Esophagus squamous epithelium (tissue), 5 donors: ENCODE data around the gene SMTNL2. TPM values are rescaled to one million over a fixed set of nuclear protein-coding genes. Genes with fewer than 3 reads are reported as not detected.

ENCODE experiments used
- DNase-seq: peaks from one replicate; lab custom pipeline; 2025; lab: John Stamatoyannopoulos, UW
- H3K27ac ChIP-seq, 4 donors: fragments of 200-600 bp; sonication (generic); one replicate each; pipeline ENCODE4 v1.5.1; 2016 to 2019; ENCODE audit warnings: mild to moderate bottlenecking in 1 of 4
- H3K27me3 ChIP-seq, 4 donors: fragments of 200-600 bp; sonication (generic); 1 replicate in 3 of 4; 2 replicates in 1 of 4; pipeline versions ENCODE4 v1.5.1 to v1.6.0; 2017 to 2021; ENCODE audit warnings: antibody characterized with exemption in 1 of 4
- H3K36me3 ChIP-seq, 3 donors: fragments of 200-600 bp; sonication (generic); one replicate each; pipeline ENCODE4 v1.5.1; 2016 to 2019
- H3K4me1 ChIP-seq, 3 donors: fragments of 200-600 bp; sonication (generic); one replicate each; pipeline ENCODE4 v1.5.1; 2017 to 2019
- H3K4me3 ChIP-seq, 4 donors: fragments of 200-600 bp; sonication (generic); 1 replicate in 3 of 4; 2 replicates in 1 of 4; pipeline ENCODE4 v1.5.1; 2016 to 2019; ENCODE audit warnings: mild to moderate bottlenecking in 2 of 4, moderate library complexity in 1 of 4
- H3K9me3 ChIP-seq, 3 donors: fragments of 200-600 bp; sonication (generic); one replicate each; pipeline ENCODE4 v1.5.1; 2016 to 2019
- CTCF ChIP-seq, 6 experiments: fragments of 450-650 bp in 4 of 6; fragments of 200-600 bp in 2 of 6; sonication (generic) in 2 of 6; IDR thresholded peaks; one replicate each; pipeline ENCODE4 v1.5.1; 2016 to 2019; ENCODE audit warnings: antibody characterized with exemption in 6 of 6, mild to moderate bottlenecking in 4 of 6, moderate library complexity in 4 of 6
- POLR2A ChIP-seq, 4 donors: fragments of 450-650 bp; IDR thresholded peaks; one replicate each; pipeline ENCODE4 v1.6.1; 2017; ENCODE audit warnings: antibody characterized with exemption in 4 of 4, mild to moderate bottlenecking in 4 of 4, moderate library complexity in 3 of 4
- WGBS, 2 donors: methylation state at CpG; one replicate each; pipeline ENCODE4 v1.1.5; 2018; 5-methylcytosine and 5-hydroxymethylcytosine counted together
- intact Hi-C: fragments of 100-400 bp; cut with DNase I; formaldehyde crosslinking; loops from one replicate; pipeline ENCODE4 v1.15.0; 2022
- small RNA-seq, 4 donors: library from RNA; depleted of rRNA; stranded (forward); fragments of <200 nt; gene quantifications; one replicate each; pipeline ENCODE3, GENCODE V24; 2016
- total RNA-seq, 4 donors: library from RNA; depleted of rRNA; stranded (reverse); fragments of >200 nt; gene quantifications; one replicate each; pipeline ENCODE4 v1.1.0, GENCODE V29; 2016
- donor health status: DM: yes; HTN: yes; CAD: no.

SMTNL2 gene
- total RNA-seq, 4 donors from 2014 or later = 0.41 to 0.76 (median 0.69) TPM

DNA sequence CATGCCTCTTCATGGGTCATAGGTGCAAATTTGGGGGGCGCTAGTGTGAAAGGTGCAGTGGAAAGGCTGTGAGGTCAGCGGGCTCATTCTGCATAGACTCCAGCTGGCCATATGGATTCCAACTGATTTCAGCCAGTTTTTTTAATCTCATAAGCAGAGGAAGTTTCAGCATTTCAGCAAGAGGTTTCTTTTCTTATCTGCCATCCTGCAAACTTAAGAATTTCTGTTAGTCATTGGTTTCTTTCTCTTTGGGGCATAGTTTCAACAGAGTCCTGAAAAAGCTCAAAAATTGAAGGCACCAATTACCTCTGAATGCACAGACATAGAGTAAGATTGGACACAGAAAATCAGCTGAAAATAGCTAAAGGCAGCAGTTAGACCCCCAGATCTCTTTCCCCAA lies 73.3 kb downstream of the SMTNL2 start:
- no peak for DNase-seq
- intact Hi-C loops = no loop called here
- H3K36me3 ChIP-seq = no peaks in the 10 kb centered on the region
- H3K27ac ChIP-seq = no peak overlapping the region
- H3K4me3 ChIP-seq = no peak overlapping the region
- no peaks in the 10 kb centered on the region for H3K9me3 ChIP-seq
- H3K4me1 ChIP-seq = no peaks in the 10 kb centered on the region
- WGBS, 2 donors = 88 to 92% methylated on average over 2 of the region's 2 CpGs
- TF ChIP-seq CTCF (IDR thresholded peaks at IDR 0.05) (no peak), POLR2A (IDR thresholded peaks at IDR 0.05) (no peak)
- peaks cover 0 to 28% (median 0%) of the 10 kb centered on the region in 4 donors for H3K27me3 ChIP-seq

Small RNA genes lying within 50 kb of the gene (small RNA-seq; reads per million reads assigned to genes)
- gene RNU6-955P = 0 reads per million in 4 donors

Other genes with a start within 250 kb of the SMTNL2 start
- gene UBE2G1, start 217.9 kb upstream of the SMTNL2 start, total RNA-seq = 10 to 100 TPM; 52.5 to 88.2 (median 73.5) TPM
- gene SPNS3, start 150.6 kb upstream of the SMTNL2 start, total RNA-seq = under 1 TPM in 1 of 4 donors, not detected in 3; 0.27 TPM
- 10 to 100 TPM; 36.8 to 66.6 (median 47.6) TPM for gene SPNS2, start 85.6 kb upstream of the SMTNL2 start, total RNA-seq
- gene MYBBP1A, start 29.1 kb upstream of the SMTNL2 start, total RNA-seq = 10 to 100 TPM; 32.4 to 70.0 (median 54.4) TPM
- gene GGT6, start 24.0 kb upstream of the SMTNL2 start, total RNA-seq = 100 to 1,000 TPM in 1 of 4 donors, 10 to 100 TPM in 3; 46.0 to 141 (median 68.5) TPM
- gene ALOX15, start 57.1 kb downstream of the SMTNL2 start, total RNA-seq = under 1 TPM in 1 of 4 donors, not detected in 3; 0.30 TPM
- gene PELP1, start 119.6 kb downstream of the SMTNL2 start, total RNA-seq = 10 to 100 TPM; 10.3 to 25.0 (median 14.7) TPM
- 10 to 100 TPM in 2 of 4 donors, 1 to 10 TPM in 2; 4.4 to 24.8 (median 10.1) TPM for gene ARRB2, start 126.1 kb downstream of the SMTNL2 start, total RNA-seq
- gene MED11, start 146.9 kb downstream of the SMTNL2 start, total RNA-seq = 10 to 100 TPM; 17.3 to 45.3 (median 29.7) TPM
- gene ZMYND15, start 155.3 kb downstream of the SMTNL2 start, total RNA-seq = 1 to 10 TPM in 2 of 4 donors, not detected in 2; 1.1 to 1.7 TPM
- gene CXCL16, start 155.4 kb downstream of the SMTNL2 start, total RNA-seq = 10 to 100 TPM; 15.2 to 28.2 (median 19.5) TPM
- gene TM4SF5, start 187.4 kb downstream of the SMTNL2 start, total RNA-seq = not detected
- 1 to 10 TPM in 3 of 4 donors, not detected in 1; 1.3 to 5.2 (median 1.5) TPM for gene VMO1, start 201.8 kb downstream of the SMTNL2 start, total RNA-seq
- gene GLTPD2, start 204.4 kb downstream of the SMTNL2 start, total RNA-seq = 1 to 10 TPM in 3 of 4 donors, not detected in 1; 1.1 to 2.0 (median 1.1) TPM
- gene PSMB6, start 211.6 kb downstream of the SMTNL2 start, total RNA-seq = 100 to 1,000 TPM; 154 to 216 (median 201) TPM
- 100 to 1,000 TPM in 1 of 4 donors, 10 to 100 TPM in 3; 38.7 to 114 (median 86.7) TPM for gene PLD2, start 222.6 kb downstream of the SMTNL2 start, total RNA-seq
- gene MINK1, start 248.8 kb downstream of the SMTNL2 start, total RNA-seq = 100 to 1,000 TPM in 3 of 4 donors, 10 to 100 TPM in 1; 50.1 to 156 (median 117) TPM